A673 (cell line): Measurements from ENCODE around the gene CCDC69. TPM values are rescaled to one million over a fixed set of nuclear protein-coding genes. Genes with fewer than 3 reads are reported as not detected.
"Not testable (repeated sequence)": the region's sequence is repeated elsewhere in the genome, so short reads cannot be mapped to it uniquely, and the experiment has no call there.

ENCODE experiments used
- BruUV-seq: library from RNA; stranded (reverse); fragments of 400-500 nt; replicated peaks from 2 replicates; lab custom pipeline; 2021; lab: Mats Ljungman, UMichigan
- CTCF ChIA-PET: fragments of 300-600 bp; sonication (Branson Sonifier 250); formaldehyde crosslinking; loops from one replicate; lab custom pipeline; 2022; ENCODE audit warnings: antibody characterized with exemption; lab: Charles Lee
- POLR2A ChIA-PET: fragments of 300-600 bp; sonication (Branson Sonifier 250); formaldehyde crosslinking; loops from one replicate; lab custom pipeline; 2022; ENCODE audit warnings: antibody characterized with exemption; ENCODE audit not compliant: low non-redundant PET; lab: Charles Lee
- DNase-seq: peaks from one replicate; pipeline ENCODE4 v3.0.0-alpha.2; 2015; ENCODE audit warnings: low spot score
- H3K27ac ChIP-seq: fragments of 200-600 bp; sonication (generic); 2 replicates; pipeline ENCODE4 v1.5.1; 2016; ENCODE audit warnings: mixed run types, low read depth, mild to moderate bottlenecking, mixed read lengths, antibody characterized with exemption, low read length; ENCODE audit not compliant: poor library complexity, severe bottlenecking
- H3K27me3 ChIP-seq: fragments of 200-600 bp; sonication (generic); replicated peaks from 2 replicates; pipeline ENCODE4 v1.6.1; 2017; ENCODE audit warnings: mixed run types, low read depth, mild to moderate bottlenecking, mixed read lengths, antibody characterized with exemption, low read length; ENCODE audit not compliant: insufficient read depth, poor library complexity
- H3K36me3 ChIP-seq: fragments of 200-600 bp; sonication (generic); 2 replicates; pipeline ENCODE4 v1.6.1; 2016; ENCODE audit warnings: mixed run types, mild to moderate bottlenecking, mixed read lengths, antibody characterized with exemption, low read length; ENCODE audit not compliant: insufficient read depth, poor library complexity, severe bottlenecking
- H3K4me1 ChIP-seq: fragments of 200-600 bp; sonication (generic); 2 replicates; pipeline ENCODE4 v1.6.1; 2017; ENCODE audit warnings: mixed run types, mild to moderate bottlenecking, mixed read lengths, antibody characterized with exemption, low read length; ENCODE audit not compliant: insufficient read depth, poor library complexity, severe bottlenecking
- H3K4me3 ChIP-seq: fragments of 200-600 bp; sonication (generic); 2 replicates; pipeline ENCODE4 v1.5.1; 2016; ENCODE audit warnings: low read depth, mixed run types, mild to moderate bottlenecking, mixed read lengths, low read length; ENCODE audit not compliant: poor library complexity, severe bottlenecking
- H3K9me3 ChIP-seq: fragments of 200-600 bp; sonication (generic); 2 replicates; pipeline ENCODE4 v1.6.1; 2016; ENCODE audit warnings: mixed run types, low read depth, mild to moderate bottlenecking, mixed read lengths, antibody characterized with exemption, low read length; ENCODE audit not compliant: poor library complexity, severe bottlenecking
- CTCF ChIP-seq: fragments of 300-800, 200-600 bp; sonication (generic); conservative IDR thresholded peaks from 2 replicates; pipeline ENCODE4 v1.5.1; 2017; ENCODE audit warnings: low read depth, mild to moderate bottlenecking, antibody characterized with exemption, low read length, moderate library complexity, mixed read lengths
- EZH2 ChIP-seq: fragments of 200-600 bp; sonication (generic); IDR thresholded peaks from 2 replicates; pipeline ENCODE4 v1.6.1; 2017; ENCODE audit warnings: borderline replicate concordance, low read depth, mild to moderate bottlenecking, mixed read lengths, antibody characterized with exemption, low read length; ENCODE audit not compliant: poor library complexity, severe bottlenecking
- intact Hi-C: fragments of 100-400 bp; cut with micrococcal nuclease; formaldehyde crosslinking; loops from one replicate; pipeline ENCODE4 v1.10.0; 2022; ENCODE audit not compliant: unreplicated experiment
- total RNA-seq: library from RNA; stranded (reverse); gene quantifications from 2 replicates; pipeline ENCODE4 v1.2.3, GENCODE V29; 2021

CCDC69 gene
- total RNA-seq, 1 experiment from 2014 or later, result not detected

- no peaks in the 10 kb centered on the region for H3K9me3 ChIP-seq
- POLR2A ChIA-PET, result no interaction called here
- H3K4me3 ChIP-seq, result no peak overlapping the region
- no peaks in the 10 kb centered on the region for H3K4me1 ChIP-seq
- no peaks in the 10 kb centered on the region for H3K36me3 ChIP-seq
- DNase-seq, result no peak
- TF ChIP-seq EZH2 (no peak), CTCF (no peak)
- no TSS peak for BruUV-seq
- H3K27me3 ChIP-seq, result no peaks in the 10 kb centered on the region
- H3K27ac ChIP-seq, result no peak overlapping the region
- intact Hi-C loops, result loop anchor here (10.0 kb wide), 1 partner anchor 239 kb away; no protein-coding TSS in a partner anchor
- CTCF ChIA-PET, result no interaction called here
Observed at GRCh38 chr5:151243564-151243963, 19.7 kb upstream of the CCDC69 start.

- Histone ChIP-seq H3K27ac (no peak overlapping the region), H3K27me3 (no peaks in the 10 kb centered on the region), H3K9me3 (no peaks in the 10 kb centered on the region), H3K36me3 (no peaks in the 10 kb centered on the region), H3K4me1 (no peaks in the 10 kb centered on the region), H3K4me3 (no peak overlapping the region)
- ChIA-PET POLR2A (no interaction called here), CTCF (no interaction called here)
- intact Hi-C loops, result loop anchor here (10.0 kb wide), 1 partner anchor 238 kb away; no protein-coding TSS in a partner anchor
- no TSS peak for BruUV-seq
- no peak for TF ChIP-seq EZH2
- TF ChIP-seq CTCF, result no peak
- no peak for DNase-seq
Observed at GRCh38 chr5:151243127-151243526, 19.2 kb upstream of the CCDC69 start.

GRCh38 chr5:151240924-151241635, 17.2 kb upstream of the CCDC69 start:
- Histone ChIP-seq H3K36me3 (no peaks in the 10 kb centered on the region), H3K9me3 (no peaks in the 10 kb centered on the region), H3K4me1 (no peaks in the 10 kb centered on the region), H3K27me3 (no peaks in the 10 kb centered on the region), H3K27ac (no peak overlapping the region), H3K4me3 (no peak overlapping the region)
- ChIA-PET POLR2A (no interaction called here), CTCF (interaction anchor here (0.5 kb wide), 2 partner anchors 11 to 188 kb away, joined by 5 to 8 read pairs; no protein-coding TSS in a partner anchor)
- no TSS peak for BruUV-seq
- intact Hi-C loops, result loop anchor here (10.0 kb wide), 1 partner anchor 236 kb away; no protein-coding TSS in a partner anchor
- no peak for DNase-seq
- TF ChIP-seq CTCF, result no peak
- TF ChIP-seq EZH2, result no peak

GRCh38 chr5:151240268-151240835, 16.5 kb upstream of the CCDC69 start:
- POLR2A ChIA-PET, H3K4me3 ChIP-seq, H3K4me1 ChIP-seq, H3K27me3 ChIP-seq, H3K9me3 ChIP-seq, H3K36me3 ChIP-seq, CTCF ChIA-PET, H3K27ac ChIP-seq, BruUV-seq, DNase-seq: not testable (repeated sequence)
- intact Hi-C loops, result loop anchor here (10.0 kb wide), 1 partner anchor 236 kb away; no protein-coding TSS in a partner anchor
